Endodermal cell (in vitro differentiated cells): ENCODE measurements around the gene SH3BGRL2. TPM values are rescaled to one million over a fixed set of nuclear protein-coding genes. Genes with fewer than 3 reads are reported as not detected.

ENCODE experiments used
- DNase-seq: peaks from one replicate; pipeline ENCODE4 v3.0.0-alpha.2; 2017
- H3K27ac ChIP-seq: 2 replicates; pipeline ENCODE4 v1.5.1; 2013; ENCODE audit warnings: mild to moderate bottlenecking, low read depth, low read length, moderate library complexity
- H3K27me3 ChIP-seq: 2 replicates; pipeline ENCODE4 v1.6.1; 2013; ENCODE audit warnings: mild to moderate bottlenecking, low read length, moderate library complexity; ENCODE audit not compliant: insufficient read depth, control insufficient read depth, poor library complexity, severe bottlenecking
- H3K36me3 ChIP-seq: 2 replicates; pipeline ENCODE4 v1.7.0; 2013; ENCODE audit warnings: mild to moderate bottlenecking, low read length, moderate library complexity; ENCODE audit not compliant: control insufficient read depth, insufficient read depth
- H3K4me1 ChIP-seq: one replicate; pipeline ENCODE4 v1.7.0; 2013; ENCODE audit warnings: low read length; ENCODE audit not compliant: control insufficient read depth, insufficient read depth
- H3K4me3 ChIP-seq: 2 replicates; pipeline ENCODE4 v1.5.1; 2013; ENCODE audit warnings: mild to moderate bottlenecking, low read length, moderate library complexity
- H3K9ac ChIP-seq: 2 replicates; pipeline ENCODE4 v1.6.1; 2013; ENCODE audit warnings: mild to moderate bottlenecking, low read length, moderate library complexity; ENCODE audit not compliant: poor library complexity, severe bottlenecking; ENCODE audit errors: extremely low read depth
- H3K9me3 ChIP-seq: 2 replicates; pipeline ENCODE4 v1.6.1; 2013; ENCODE audit warnings: mild to moderate bottlenecking, low read length, moderate library complexity; ENCODE audit not compliant: control insufficient read depth
- H3K27ac Mint-ChIP-seq: 2 replicates; pipeline ENCODE4 v1.8.0; 2020; ENCODE audit warnings: mixed read lengths
- H3K27me3 Mint-ChIP-seq: 2 replicates; pipeline ENCODE4 v1.8.0; 2021; ENCODE audit warnings: mild to moderate bottlenecking, mixed read lengths; ENCODE audit not compliant: insufficient read depth
- H3K36me3 Mint-ChIP-seq: 2 replicates; pipeline ENCODE4 v1.8.0; 2020; ENCODE audit warnings: low read depth, mixed read lengths
- H3K4me1 Mint-ChIP-seq: 2 replicates; pipeline ENCODE4 v1.8.0; 2020; ENCODE audit warnings: mixed read lengths
- H3K4me3 Mint-ChIP-seq: 2 replicates; pipeline ENCODE4 v1.8.0; 2020; ENCODE audit warnings: mild to moderate bottlenecking, moderate library complexity, mixed read lengths
- H3K9me3 Mint-ChIP-seq: 2 replicates; pipeline ENCODE4 v1.8.0; 2020; ENCODE audit warnings: mild to moderate bottlenecking, mixed read lengths
- WGBS, 2 experiments: methylation state at CpG; one replicate each; pipeline versions ENCODE4 v1.1.5 to v1.1.7; 2013; ENCODE audit warnings: missing lambda C conversion rate in 2 of 2, mixed read lengths in 1 of 2; ENCODE audit not compliant: insufficient coverage in 1 of 2, insufficient read length in 1 of 2; 5-methylcytosine and 5-hydroxymethylcytosine counted together
- total RNA-seq, 2 donors: library from RNA; stranded (reverse); fragmentation: NEBNext Ultra II Directional in 1 of 2; extraction: Animal tissue kit (Norgen Biotek cat#: 25700) in 1 of 2; gene quantifications; 2 replicates in 1 of 2; 3 replicates in 1 of 2; pipeline ENCODE4 v1.2.1, GENCODE V29; 2021
- TF ChIP-seq, protein P1 (sequence below): fragments of 200-600 bp; sonication (generic); conservative IDR thresholded peaks from 2 replicates; pipeline ENCODE4 v1.5.0; 2021; ENCODE audit warnings: antibody characterized with exemption, mild to moderate bottlenecking

SH3BGRL2 gene
- total RNA-seq, 2 donors from 2014 or later = 24.3 to 40.1 TPM

DNA sequence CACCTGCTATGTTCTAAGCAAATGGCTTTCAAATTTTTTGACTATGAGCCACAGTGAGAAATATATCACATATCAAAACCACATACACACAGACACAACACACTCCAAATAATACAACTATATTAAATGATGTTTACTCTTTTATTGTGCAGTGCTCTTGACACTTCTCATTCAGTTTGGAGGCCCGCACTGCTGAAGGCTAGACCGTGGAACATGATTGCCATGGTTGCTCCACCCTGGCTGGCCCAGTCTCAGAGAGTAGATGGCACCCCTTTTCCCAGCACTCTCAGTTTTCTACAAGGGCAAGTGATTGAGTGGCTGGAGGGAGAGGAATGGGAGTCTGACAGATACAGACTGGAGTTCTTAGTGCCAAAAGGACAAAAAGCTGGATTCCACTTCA, 86.9 kb downstream of the SH3BGRL2 start:
- DNase-seq = no peak
- H3K36me3 ChIP-seq = no peaks in the 10 kb centered on the region
- H3K4me3 ChIP-seq = no peak overlapping the region
- no peak overlapping the region for H3K4me3 Mint-ChIP-seq
- H3K9ac ChIP-seq = no peak overlapping the region
- H3K27ac Mint-ChIP-seq = no peak overlapping the region
- no peak overlapping the region for H3K27ac ChIP-seq
- H3K9me3 ChIP-seq = no peaks in the 10 kb centered on the region
- TF ChIP-seq, protein P1, sequence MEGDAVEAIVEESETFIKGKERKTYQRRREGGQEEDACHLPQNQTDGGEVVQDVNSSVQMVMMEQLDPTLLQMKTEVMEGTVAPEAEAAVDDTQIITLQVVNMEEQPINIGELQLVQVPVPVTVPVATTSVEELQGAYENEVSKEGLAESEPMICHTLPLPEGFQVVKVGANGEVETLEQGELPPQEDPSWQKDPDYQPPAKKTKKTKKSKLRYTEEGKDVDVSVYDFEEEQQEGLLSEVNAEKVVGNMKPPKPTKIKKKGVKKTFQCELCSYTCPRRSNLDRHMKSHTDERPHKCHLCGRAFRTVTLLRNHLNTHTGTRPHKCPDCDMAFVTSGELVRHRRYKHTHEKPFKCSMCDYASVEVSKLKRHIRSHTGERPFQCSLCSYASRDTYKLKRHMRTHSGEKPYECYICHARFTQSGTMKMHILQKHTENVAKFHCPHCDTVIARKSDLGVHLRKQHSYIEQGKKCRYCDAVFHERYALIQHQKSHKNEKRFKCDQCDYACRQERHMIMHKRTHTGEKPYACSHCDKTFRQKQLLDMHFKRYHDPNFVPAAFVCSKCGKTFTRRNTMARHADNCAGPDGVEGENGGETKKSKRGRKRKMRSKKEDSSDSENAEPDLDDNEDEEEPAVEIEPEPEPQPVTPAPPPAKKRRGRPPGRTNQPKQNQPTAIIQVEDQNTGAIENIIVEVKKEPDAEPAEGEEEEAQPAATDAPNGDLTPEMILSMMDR = no peak
- no peaks in the 10 kb centered on the region for H3K4me1 ChIP-seq
- WGBS, 2 experiments = 80 to 90% methylated on average over 1 to 2 of the region's 2 CpGs
- peaks cover 2% of the 10 kb centered on the region for H3K27me3 Mint-ChIP-seq
- H3K27me3 ChIP-seq = no peaks in the 10 kb centered on the region
- H3K4me1 Mint-ChIP-seq = no peaks in the 10 kb centered on the region
- no peaks in the 10 kb centered on the region for H3K9me3 Mint-ChIP-seq
- H3K36me3 Mint-ChIP-seq = no peaks in the 10 kb centered on the region

DNA sequence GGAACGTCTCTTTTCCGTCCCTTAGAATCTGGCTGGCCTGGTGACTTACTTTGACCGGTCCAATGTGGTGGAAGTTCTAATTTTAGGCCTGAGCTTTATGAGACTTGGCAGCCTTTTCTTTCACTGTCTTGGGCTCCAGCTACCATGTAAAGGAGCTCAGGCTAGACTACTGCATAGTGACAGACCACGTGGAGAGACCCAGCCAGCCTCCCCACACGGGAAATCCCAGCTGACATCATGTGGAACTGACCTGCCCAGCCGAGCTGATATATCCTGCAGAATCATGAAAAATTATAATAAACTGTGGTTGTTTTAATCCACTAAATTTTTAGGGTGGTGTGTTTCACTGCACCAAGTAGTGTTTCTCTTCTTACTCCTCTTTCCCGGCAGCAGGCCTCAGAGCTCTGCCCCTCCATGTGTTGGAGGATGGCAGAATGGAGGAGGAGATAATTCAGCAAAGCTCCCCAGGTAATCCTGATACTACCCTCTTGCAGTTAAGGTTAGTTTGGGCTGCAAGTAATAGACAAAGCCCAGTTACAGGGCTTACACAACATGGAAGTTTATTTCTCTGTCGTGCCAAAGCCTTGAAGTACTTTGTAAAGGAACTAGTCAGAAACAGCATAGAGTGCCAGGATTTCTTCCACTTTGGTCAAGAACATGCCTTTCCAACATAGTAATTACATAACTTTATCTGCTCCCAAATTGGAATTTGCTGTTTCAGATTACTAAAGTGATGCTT, 87.5 kb downstream of the SH3BGRL2 start:
- DNase-seq = no peak
- Histone ChIP-seq H3K27me3 (no peaks in the 10 kb centered on the region), H3K4me3 (no peak overlapping the region), H3K9me3 (no peaks in the 10 kb centered on the region), H3K4me1 (no peaks in the 10 kb centered on the region), H3K9ac (no peak overlapping the region), H3K27ac (no peak overlapping the region), H3K36me3 (no peaks in the 10 kb centered on the region)
- 91 to 92% methylated on average over 4 to 8 of the region's 8 CpGs for WGBS, 2 experiments
- Mint-ChIP-seq H3K4me3 (no peak overlapping the region), H3K4me1 (no peaks in the 10 kb centered on the region), H3K9me3 (no peaks in the 10 kb centered on the region), H3K27ac (no peak overlapping the region), H3K27me3 (peaks cover 2% of the 10 kb centered on the region), H3K36me3 (no peaks in the 10 kb centered on the region)
- TF ChIP-seq, protein P1 = no peak

DNA sequence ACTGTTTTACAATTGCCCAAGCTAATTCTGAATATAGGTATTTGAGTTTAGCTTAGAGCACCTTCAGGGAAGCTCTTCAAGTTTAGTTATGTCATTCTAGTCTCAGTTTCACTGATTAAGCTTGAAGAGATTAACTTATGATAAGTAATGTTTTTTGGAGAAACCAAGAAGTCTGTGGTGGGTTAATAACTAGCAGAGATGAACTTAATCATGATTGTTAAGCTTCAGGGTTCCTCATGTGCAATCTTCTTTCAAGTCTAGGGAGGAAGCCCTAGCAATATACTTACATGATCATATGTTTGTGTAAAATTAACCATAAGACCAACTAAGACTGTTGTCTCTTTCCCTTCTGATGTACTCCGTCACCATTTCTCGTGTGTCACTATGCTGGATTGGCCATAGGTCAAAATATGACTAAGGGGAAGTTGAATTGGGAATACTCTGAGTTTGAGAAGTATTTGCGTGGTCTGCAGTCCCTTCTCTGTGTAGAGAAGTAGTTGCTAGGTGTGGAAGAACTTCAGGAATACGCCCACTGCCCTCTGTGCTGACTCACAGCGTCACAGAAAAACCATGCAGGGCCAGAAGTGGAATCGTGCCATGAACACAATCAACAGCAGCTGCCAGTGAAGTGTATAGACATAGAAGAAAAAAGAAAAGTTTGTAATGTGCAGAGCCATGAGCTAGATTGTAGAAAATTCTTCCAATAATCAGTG, 88.3 kb downstream of the SH3BGRL2 start:
- Histone ChIP-seq H3K36me3 (no peaks in the 10 kb centered on the region), H3K27ac (no peak overlapping the region), H3K4me3 (no peak overlapping the region), H3K9ac (no peak overlapping the region), H3K9me3 (no peaks in the 10 kb centered on the region), H3K4me1 (no peaks in the 10 kb centered on the region), H3K27me3 (no peaks in the 10 kb centered on the region)
- no peaks in the 10 kb centered on the region for H3K36me3 Mint-ChIP-seq
- no peaks in the 10 kb centered on the region for H3K9me3 Mint-ChIP-seq
- WGBS, 2 experiments = 89 to 100% methylated on average over 4 to 6 of the region's 6 CpGs
- H3K4me1 Mint-ChIP-seq = no peaks in the 10 kb centered on the region
- H3K4me3 Mint-ChIP-seq = no peak overlapping the region
- DNase-seq = no peak
- no peak overlapping the region for H3K27ac Mint-ChIP-seq
- H3K27me3 Mint-ChIP-seq = peaks cover 2% of the 10 kb centered on the region
- TF ChIP-seq, protein P1 = no peak
